ENCODE measurements around the gene KCNK1.

- no peak for TF ChIP-seq CTCF (IDR thresholded peaks at IDR 0.05 in 8 of 11, conservative IDR thresholded peaks at IDR 0.05 in 3 of 11)
- TF ChIP-seq POLR2A (IDR thresholded peaks at IDR 0.05) = no peak
Observed at GRCh38 chr1:233610628-233611027, 3.3 kb upstream of the KCNK1 start.
